Myometrial cell (primary cell): ENCODE measurements around the gene LMO1. TPM values are rescaled to one million over a fixed set of nuclear protein-coding genes. Genes with fewer than 3 reads are reported as not detected.

ENCODE experiments used
- total RNA-seq: library from RNA; depleted of rRNA; stranded (reverse); fragments of >200 nt; gene quantifications from 2 replicates; pipeline ENCODE4 v1.2.3, GENCODE V29; 2015

LMO1 gene
- total RNA-seq: not detected in 2 replicates

DNA sequence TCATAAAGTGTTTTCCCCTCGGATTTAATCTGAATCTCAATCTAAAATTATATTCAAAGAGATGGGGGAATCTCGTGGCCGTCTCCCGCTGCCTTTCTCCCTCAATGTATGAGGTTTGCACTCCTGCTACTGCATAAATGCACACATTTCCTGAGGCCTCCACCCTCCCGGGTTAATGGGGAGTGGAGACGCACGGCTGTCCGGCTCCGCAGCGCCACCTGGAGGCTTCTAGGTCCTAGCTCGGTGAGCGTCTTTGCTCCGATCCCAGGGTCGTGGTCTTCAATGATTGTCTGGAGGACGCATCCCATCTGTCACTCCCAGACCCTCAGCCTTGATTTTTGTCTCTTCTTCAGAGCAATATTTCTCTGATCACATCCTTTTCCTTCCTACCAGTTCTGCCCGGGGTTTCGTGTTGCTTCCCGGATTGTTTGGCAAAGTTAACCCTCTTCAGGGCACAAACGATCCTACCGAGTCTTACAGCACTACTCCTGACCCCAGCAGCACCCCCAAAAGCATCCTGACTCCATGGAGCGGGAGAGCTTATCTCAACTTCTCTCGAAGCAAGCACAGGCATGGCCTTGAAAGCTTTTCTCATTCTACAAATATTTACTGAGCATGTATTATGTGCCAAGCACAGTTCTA lies at the start of gene LMO1:
Gene LMO1, minus strand, starts transcription at position 110 of the 642 bp plus-strand sequence. CDS start 516 bp downstream, outside the sequence.

Other genes starting within 250 kb of the LMO1 start
- 4.6 TPM in 2 replicates for gene TUB, start 182.7 kb downstream of the LMO1 start, total RNA-seq
- not detected in 2 replicates for gene RIC3, start 94.9 kb downstream of the LMO1 start, total RNA-seq